Measurements from ENCODE around the gene FOXN1. TPM values are rescaled to one million over a fixed set of nuclear protein-coding genes. Genes with fewer than 3 reads are reported as not detected.

The FOXN1 gene
- total RNA-seq, 1 experiment from 2014 or later, result not detected

DNA sequence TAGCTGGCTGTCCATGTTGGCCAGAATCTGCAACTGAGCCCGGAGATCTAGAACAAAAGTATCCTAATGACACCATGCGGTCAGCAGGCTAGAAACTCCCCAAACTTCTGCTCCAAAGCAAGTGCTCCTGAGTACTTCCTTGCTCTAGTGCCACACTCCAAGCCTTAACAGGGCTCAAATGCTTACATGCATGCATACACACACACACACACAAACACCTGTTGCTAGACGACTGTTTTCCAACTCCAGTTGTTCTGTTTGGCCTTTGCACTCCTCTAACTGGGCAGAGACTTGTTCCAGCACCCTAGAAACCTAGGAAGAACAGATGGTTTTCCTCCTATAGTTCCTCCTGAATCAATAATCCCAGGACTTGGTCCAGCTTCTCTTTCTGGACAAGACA is 78.3 kb downstream of the FOXN1 start:
- no peaks in the 10 kb centered on the region for H3K9me3 Mint-ChIP-seq (ENCODE audit: low read depth, unreplicated experiment)
- TF ChIP-seq, protein P1, sequence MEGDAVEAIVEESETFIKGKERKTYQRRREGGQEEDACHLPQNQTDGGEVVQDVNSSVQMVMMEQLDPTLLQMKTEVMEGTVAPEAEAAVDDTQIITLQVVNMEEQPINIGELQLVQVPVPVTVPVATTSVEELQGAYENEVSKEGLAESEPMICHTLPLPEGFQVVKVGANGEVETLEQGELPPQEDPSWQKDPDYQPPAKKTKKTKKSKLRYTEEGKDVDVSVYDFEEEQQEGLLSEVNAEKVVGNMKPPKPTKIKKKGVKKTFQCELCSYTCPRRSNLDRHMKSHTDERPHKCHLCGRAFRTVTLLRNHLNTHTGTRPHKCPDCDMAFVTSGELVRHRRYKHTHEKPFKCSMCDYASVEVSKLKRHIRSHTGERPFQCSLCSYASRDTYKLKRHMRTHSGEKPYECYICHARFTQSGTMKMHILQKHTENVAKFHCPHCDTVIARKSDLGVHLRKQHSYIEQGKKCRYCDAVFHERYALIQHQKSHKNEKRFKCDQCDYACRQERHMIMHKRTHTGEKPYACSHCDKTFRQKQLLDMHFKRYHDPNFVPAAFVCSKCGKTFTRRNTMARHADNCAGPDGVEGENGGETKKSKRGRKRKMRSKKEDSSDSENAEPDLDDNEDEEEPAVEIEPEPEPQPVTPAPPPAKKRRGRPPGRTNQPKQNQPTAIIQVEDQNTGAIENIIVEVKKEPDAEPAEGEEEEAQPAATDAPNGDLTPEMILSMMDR (IDR thresholded peaks at IDR 0.05; ENCODE audit: unreplicated experiment), result no peak
- H3K4me3 Mint-ChIP-seq (ENCODE audit: low read depth, unreplicated experiment), result no peak overlapping the region
- BruUV-seq (replicated peaks), result no TSS peak
- H3K36me3 Mint-ChIP-seq (ENCODE audit: insufficient read depth, unreplicated experiment), result peaks cover 30% of the 10 kb centered on the region
- no peaks in the 10 kb centered on the region for H3K27me3 Mint-ChIP-seq (ENCODE audit: unreplicated experiment)
- no peak overlapping the region for H3K27ac Mint-ChIP-seq (ENCODE audit: unreplicated experiment)
- no peaks in the 10 kb centered on the region for H3K4me1 Mint-ChIP-seq (ENCODE audit: low read depth, unreplicated experiment)
- intact Hi-C loops (cut with micrococcal nuclease; ENCODE audit: unreplicated experiment), result no loop called here
- no peak for DNase-seq
- CTCF ChIA-PET, result no interaction called here

DNA sequence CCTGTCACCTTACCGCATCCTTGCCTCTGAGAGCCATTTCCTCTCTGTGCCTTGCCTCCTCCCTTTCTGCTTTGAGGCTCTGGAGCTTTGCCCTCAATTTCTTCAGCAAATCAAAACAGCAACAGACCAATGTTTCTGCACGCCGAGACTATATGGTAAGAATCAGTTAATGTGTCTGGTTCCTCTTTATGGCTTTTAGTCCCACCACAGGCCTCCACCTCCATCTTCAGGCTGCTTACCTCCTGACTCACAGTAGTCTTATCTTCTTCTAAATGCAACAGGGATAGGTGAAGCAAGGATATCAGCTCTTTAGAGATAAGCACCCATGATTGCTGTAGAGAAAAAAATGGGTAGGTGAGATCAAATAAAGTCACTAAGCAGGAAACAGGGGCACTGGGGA is 79.7 kb downstream of the FOXN1 start:
- CTCF ChIA-PET, result no interaction called here
- Mint-ChIP-seq H3K9me3 (ENCODE audit: low read depth, unreplicated experiment) (no peaks in the 10 kb centered on the region), H3K4me1 (ENCODE audit: low read depth, unreplicated experiment) (no peaks in the 10 kb centered on the region), H3K27ac (ENCODE audit: unreplicated experiment) (no peak overlapping the region), H3K4me3 (ENCODE audit: low read depth, unreplicated experiment) (no peak overlapping the region), H3K36me3 (ENCODE audit: insufficient read depth, unreplicated experiment) (peaks cover 25% of the 10 kb centered on the region), H3K27me3 (ENCODE audit: unreplicated experiment) (no peaks in the 10 kb centered on the region)
- TF ChIP-seq, protein P1 (IDR thresholded peaks at IDR 0.05; ENCODE audit: unreplicated experiment), result no peak
- no TSS peak for BruUV-seq (replicated peaks)
- DNase-seq, result no peak
- intact Hi-C loops (cut with micrococcal nuclease; ENCODE audit: unreplicated experiment), result no loop called here

Other genes with a start within 250 kb of the FOXN1 start
- 110 and 114 TPM in 2 replicates for gene TMEM97, start 187.1 kb upstream of the FOXN1 start, total RNA-seq (2022)
- gene IFT20, start 170.9 kb upstream of the FOXN1 start, total RNA-seq (2022), result 31.9 and 32.1 TPM in 2 replicates
- gene TNFAIP1, start 170.6 kb upstream of the FOXN1 start, total RNA-seq (2022), result 45.9 and 49.4 TPM in 2 replicates
- gene POLDIP2, start 148.8 kb upstream of the FOXN1 start, total RNA-seq (2022), result 82.7 and 85.9 TPM in 2 replicates
- gene SEBOX, start 141.1 kb upstream of the FOXN1 start, total RNA-seq (2022), result not detected in 2 replicates
- gene VTN, start 136.0 kb upstream of the FOXN1 start, total RNA-seq (2022), result 0.22 TPM in 1 of 2 replicates, not detected in the other
- gene SARM1, start 134.7 kb upstream of the FOXN1 start, total RNA-seq (2022), result 7.1 and 8.1 TPM in 2 replicates
- gene SLC46A1, start 100.1 kb upstream of the FOXN1 start, total RNA-seq (2022), result 13.3 and 17.0 TPM in 2 replicates
- not detected in 2 replicates for gene SLC13A2, start 32.7 kb upstream of the FOXN1 start, total RNA-seq (2022)
- 13.0 and 14.6 TPM in 2 replicates for gene UNC119, start 46.3 kb downstream of the FOXN1 start, total RNA-seq (2022)
- 50.9 and 59.2 TPM in 2 replicates for gene PIGS, start 65.2 kb downstream of the FOXN1 start, total RNA-seq (2022)
- gene ALDOC, start 70.5 kb downstream of the FOXN1 start, total RNA-seq (2022), result 2.6 and 2.8 TPM in 2 replicates
- 69.3 and 82.1 TPM in 2 replicates for gene SPAG5, start 92.7 kb downstream of the FOXN1 start, total RNA-seq (2022)
- 35.1 and 42.1 TPM in 2 replicates for gene RSKR, start 107.8 kb downstream of the FOXN1 start, total RNA-seq (2022)
- gene BLTP2, start 138.8 kb downstream of the FOXN1 start, total RNA-seq (2022), result 158 and 160 TPM in 2 replicates
- 58.0 and 75.1 TPM in 2 replicates for gene SDF2, start 155.6 kb downstream of the FOXN1 start, total RNA-seq (2022)
- 107 and 110 TPM in 2 replicates for gene SUPT6H, start 155.9 kb downstream of the FOXN1 start, total RNA-seq (2022)
- 4.2 and 4.3 TPM in 2 replicates for gene PROCA1, start 205.5 kb downstream of the FOXN1 start, total RNA-seq (2022)
- gene RAB34, start 211.5 kb downstream of the FOXN1 start, total RNA-seq (2022), result 34.5 and 35.3 TPM in 2 replicates
- 1,148 and 1,217 TPM in 2 replicates for gene RPL23A, start 213.6 kb downstream of the FOXN1 start, total RNA-seq (2022)
- 44.9 and 49.3 TPM in 2 replicates for gene TLCD1, start 219.9 kb downstream of the FOXN1 start, total RNA-seq (2022)
- gene NEK8, start 222.4 kb downstream of the FOXN1 start, total RNA-seq (2022), result 10.8 and 11.4 TPM in 2 replicates
- 201 and 202 TPM in 2 replicates for gene TRAF4, start 237.7 kb downstream of the FOXN1 start, total RNA-seq (2022)